HepG2 (cell line): Measurements from ENCODE around the gene GHRH. TPM values are rescaled to one million over a fixed set of nuclear protein-coding genes. Genes with fewer than 3 reads are reported as not detected.

Experiments used
- ATF4 ChIP-seq, 2 experiments: fragments of 450-650 bp in 1 of 2; sonication (generic) in 1 of 2; formaldehyde crosslinking; IDR thresholded peaks; 2 replicates each; pipeline versions ENCODE4 v1.5.0 to v1.8.0; 2020 to 2022; ENCODE audit warnings: mild to moderate bottlenecking in 1 of 2, missing genetic modification reagents in 1 of 2
- E2F5 ChIP-seq: sonication (generic); formaldehyde crosslinking; conservative IDR thresholded peaks from 2 replicates; pipeline ENCODE4 v1.4.0; 2020; ENCODE audit warnings: missing genetic modification reagents
- ETS1 ChIP-seq: sonication (generic); formaldehyde crosslinking; IDR thresholded peaks from 2 replicates; pipeline ENCODE4 v1.4.0; 2020; ENCODE audit warnings: missing genetic modification reagents
- FLYWCH1 ChIP-seq: sonication (generic); formaldehyde crosslinking; IDR thresholded peaks from 2 replicates; pipeline ENCODE4 v1.8.1; 2023; ENCODE audit warnings: mild to moderate bottlenecking, missing genetic modification reagents
- MAF1 ChIP-seq: sonication (generic); formaldehyde crosslinking; IDR thresholded peaks from 2 replicates; pipeline ENCODE4 v1.5.0; 2020; ENCODE audit warnings: missing genetic modification reagents, borderline replicate concordance
- MEF2D ChIP-seq: sonication (generic); formaldehyde crosslinking; IDR thresholded peaks from 2 replicates; pipeline ENCODE4 v1.5.1; 2020; ENCODE audit warnings: mild to moderate bottlenecking, missing genetic modification reagents
- MXD3 ChIP-seq: IDR thresholded peaks from 2 replicates; pipeline ENCODE4 v1.6.1; 2016; ENCODE audit warnings: mild to moderate bottlenecking, missing biosample characterization, missing genetic modification reagents
- MXI1 ChIP-seq: IDR thresholded peaks from 3 replicates; pipeline ENCODE4 v1.6.1; 2012; ENCODE audit warnings: low read depth, low read length, inconsistent platforms, borderline replicate concordance
- NR2F6 ChIP-seq, 2 experiments: IDR thresholded peaks; 2 replicates each; pipeline ENCODE4 v1.6.1; 2016; ENCODE audit warnings: antibody characterized with exemption in 1 of 2, mild to moderate bottlenecking in 1 of 2
- RFX3 ChIP-seq: IDR thresholded peaks from 2 replicates; pipeline ENCODE4 v1.6.1; 2016; ENCODE audit warnings: missing biosample characterization, missing genetic modification reagents
- SAFB2 ChIP-seq: sonication (generic); formaldehyde crosslinking; IDR thresholded peaks from 2 replicates; pipeline ENCODE4 v1.5.1; 2020; ENCODE audit warnings: missing genetic modification reagents, low read depth, mild to moderate bottlenecking, borderline replicate concordance
- SNAPC5 ChIP-seq: sonication (generic); formaldehyde crosslinking; IDR thresholded peaks from 2 replicates; pipeline ENCODE4 v1.8.1; 2023; ENCODE audit warnings: mild to moderate bottlenecking, missing genetic modification reagents, borderline replicate concordance
- SYNCRIP ChIP-seq: fragments of 200-400 bp; formaldehyde crosslinking; IDR thresholded peaks from 2 replicates; pipeline ENCODE4 v1.6.1; 2018; ENCODE audit warnings: mild to moderate bottlenecking, low read depth, low read length; ENCODE audit not compliant: insufficient read depth
- WIZ ChIP-seq: sonication (generic); formaldehyde crosslinking; IDR thresholded peaks from 2 replicates; pipeline ENCODE4 v1.5.1; 2020; ENCODE audit warnings: mild to moderate bottlenecking, missing genetic modification reagents
- ZBTB4 ChIP-seq: sonication (generic); formaldehyde crosslinking; IDR thresholded peaks from 2 replicates; pipeline ENCODE4 v1.4.0; 2020; ENCODE audit warnings: missing genetic modification reagents, mild to moderate bottlenecking, borderline replicate concordance
- ZFP36 ChIP-seq: fragments of 150-350 bp; IDR thresholded peaks from 2 replicates; pipeline ENCODE4 v1.6.1; 2018; ENCODE audit warnings: borderline replicate concordance, low read length, low read depth; ENCODE audit not compliant: partially characterized antibody
- ZNF773 ChIP-seq: sonication (generic); formaldehyde crosslinking; IDR thresholded peaks from 2 replicates; pipeline ENCODE4 v1.4.0; 2020; ENCODE audit warnings: missing genetic modification reagents, borderline replicate concordance
- ZSCAN25 ChIP-seq: sonication (generic); formaldehyde crosslinking; IDR thresholded peaks from 2 replicates; pipeline ENCODE4 v1.8.0; 2022; ENCODE audit warnings: mild to moderate bottlenecking, missing genetic modification reagents
- ZSCAN5A ChIP-seq: sonication (generic); formaldehyde crosslinking; IDR thresholded peaks from 2 replicates; pipeline ENCODE4 v1.8.0; 2022; ENCODE audit warnings: mild to moderate bottlenecking, missing genetic modification reagents, borderline replicate concordance
- polyA plus RNA-seq, 8 experiments: library from polyadenylated mRNA; depleted of rRNA in 3 of 8; stranded (reverse) in 7 of 8; unstranded in 1 of 8; fragments of >200 nt; fragmentation: Illumina TruSeq in 4 of 8; extraction: Trizol in 4 of 8; gene quantifications; 2 replicates each; pipeline versions ENCODE4 v1.2.1 to v1.2.3, GENCODE V29; 2011 to 2016; ENCODE audit warnings: low read depth in 4 of 8, missing spikeins in 1 of 8, mixed read lengths in 1 of 8; ENCODE audit not compliant: insufficient read depth in 1 of 8
- total RNA-seq, 5 experiments: library from RNA; depleted of rRNA; stranded (reverse); fragments of >200 nt; fragmentation: Illumina TruSeq; extraction: Trizol; gene quantifications; 2 replicates each; pipeline ENCODE4 v1.2.3, GENCODE V29; 2016; ENCODE audit warnings: low read depth in 1 of 5

Gene GHRH
- total and polyA plus RNA-seq, 2 of the 13 experiments (the other 11 are each of a cell fraction or from before 2014, with no cell fraction given), result not detected

- TF ChIP-seq WIZ (CRISPR knock-in tag) (0 out of 2 replicates have a peak, but pooled peaks have one; percentile 18), SYNCRIP (no peak), NR2F6 (IDR thresholded peaks at IDR 0.05) (no peak), NR2F6 (CRISPR knock-in tag; IDR thresholded peaks at IDR 0.05) (no peak), MXD3 (CRISPR knock-in tag) (no peak), ZNF773 (CRISPR knock-in tag) (no peak), ZBTB4 (CRISPR knock-in tag) (no peak), MEF2D (CRISPR knock-in tag) (no peak), MXI1 (no peak), SNAPC5 (CRISPR knock-in tag) (no peak), ZSCAN5A (CRISPR knock-in tag) (no peak), ZSCAN25 (CRISPR knock-in tag) (no peak), SAFB2 (CRISPR knock-in tag) (no peak), RFX3 (CRISPR knock-in tag) (no peak), E2F5 (CRISPR knock-in tag) (no peak), ETS1 (CRISPR knock-in tag) (no peak), ZFP36 (no peak), FLYWCH1 (CRISPR knock-in tag) (no peak), ATF4 (CRISPR knock-in tag; IDR thresholded peaks at IDR 0.05) (no peak), MAF1 (CRISPR knock-in tag) (no peak)
Observed at GRCh38 chr20:37283530-37284195, 22.0 kb upstream of the GHRH start (continued).
